ENCODE measurements around the gene SFTPA1. TPM values are rescaled to one million over a fixed set of nuclear protein-coding genes. Genes with fewer than 3 reads are reported as not detected.
"Not testable (repeated sequence)": the region's sequence is repeated elsewhere in the genome, so short reads cannot be mapped to it uniquely, and the experiment has no call there.

SFTPA1 gene
- total RNA-seq, 1 donor from 2014 or later: not detected

DNA sequence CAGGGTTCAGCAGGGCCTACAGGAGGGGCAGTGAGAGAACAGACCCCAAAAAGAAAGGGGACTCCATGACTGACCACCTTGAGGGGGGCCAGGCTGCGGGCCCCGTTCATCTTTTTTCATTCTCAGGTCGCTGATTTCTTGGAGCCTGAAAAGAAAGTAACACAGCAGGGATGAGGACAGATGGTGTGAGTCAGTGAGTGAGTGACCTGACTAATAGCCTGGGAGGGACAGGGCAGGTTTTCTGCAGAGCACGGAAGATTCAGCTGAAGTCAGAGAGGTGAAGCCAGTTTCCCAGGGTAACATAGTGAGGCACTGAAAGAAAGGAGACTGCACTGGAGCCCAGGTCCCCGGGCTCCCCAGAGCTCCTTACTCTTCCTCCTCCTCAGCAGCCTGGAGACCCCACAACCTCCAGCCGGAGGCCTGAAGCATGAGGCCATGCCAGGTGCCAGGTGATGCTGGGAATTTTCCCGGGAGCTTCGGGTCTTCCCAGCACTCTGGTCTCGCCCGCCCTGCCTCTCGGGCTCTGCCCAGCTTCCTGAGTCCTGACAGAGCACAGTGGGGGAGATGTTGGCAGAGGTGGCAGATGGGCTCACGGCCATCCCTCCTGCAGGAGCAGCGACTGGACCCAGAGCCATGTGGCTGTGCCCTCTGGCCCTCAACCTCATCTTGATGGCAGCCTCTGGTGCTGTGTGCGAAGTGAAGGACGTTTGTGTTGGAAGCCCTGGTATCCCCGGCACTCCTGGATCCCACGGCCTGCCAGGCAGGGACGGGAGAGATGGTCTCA lies 646 bp downstream of the SFTPA1 start:
- peak; percentile 4 for DNase-seq (ENCODE audit: low read depth)

DNA sequence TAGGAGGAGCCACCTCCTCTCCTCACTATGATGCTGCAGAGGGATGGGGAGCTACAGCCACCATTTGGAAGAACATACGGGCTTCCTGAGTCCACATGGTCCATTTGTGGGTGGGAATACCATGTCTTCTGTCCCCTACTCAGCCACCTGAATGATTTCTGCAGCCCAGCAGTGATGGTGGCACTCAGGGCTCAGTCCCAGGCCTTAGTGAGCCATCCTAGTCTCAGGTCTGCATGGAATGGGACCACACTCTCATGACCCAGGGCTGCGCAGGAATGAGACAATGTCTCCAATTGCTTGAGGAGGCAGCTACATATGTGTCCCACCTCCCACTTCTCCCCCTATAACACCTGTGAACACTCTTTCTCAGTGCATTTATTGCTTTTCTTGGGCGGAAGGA lies 4.8 kb downstream of the SFTPA1 start:
- no peak for DNase-seq (ENCODE audit: low read depth)

DNA sequence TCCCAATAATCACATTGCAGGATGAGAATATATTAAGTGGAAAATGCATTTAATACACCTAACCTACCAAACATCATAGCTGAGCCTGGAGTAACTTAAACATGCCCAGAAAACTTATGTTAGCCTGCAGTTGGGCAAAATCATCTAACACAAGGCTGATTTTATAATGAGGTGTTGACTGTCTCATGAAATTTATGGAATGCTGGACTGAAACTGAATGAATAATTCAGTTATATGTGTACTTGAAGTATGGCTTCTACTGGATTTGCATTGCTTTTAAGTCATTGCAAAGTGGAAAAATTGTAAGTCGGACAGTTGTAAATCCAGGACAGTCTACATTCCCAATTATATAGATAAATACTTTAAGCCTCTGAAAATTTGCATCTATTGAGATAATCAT lies 5.4 kb downstream of the SFTPA1 start:
- no peak for DNase-seq (ENCODE audit: low read depth)

DNA sequence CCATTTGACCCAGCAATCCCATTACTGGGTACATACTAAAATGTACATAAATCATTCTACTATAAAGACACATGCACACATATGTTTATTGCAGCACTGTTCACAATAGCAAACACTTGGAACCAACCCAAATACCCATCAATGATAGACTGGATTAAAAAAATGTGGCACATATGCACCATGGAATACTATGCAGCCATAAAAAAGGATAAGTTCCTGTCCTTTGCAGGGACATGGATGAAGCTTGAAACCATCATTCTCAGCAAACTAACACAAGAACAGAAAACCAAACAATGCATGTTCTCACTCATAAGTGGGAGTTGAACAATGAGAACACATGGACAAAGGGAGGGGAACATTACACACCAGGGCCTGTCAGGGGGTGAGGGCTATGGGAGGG lies 12.9 kb downstream of the SFTPA1 start:
- not testable (repeated sequence) for DNase-seq (ENCODE audit: low read depth)

DNA sequence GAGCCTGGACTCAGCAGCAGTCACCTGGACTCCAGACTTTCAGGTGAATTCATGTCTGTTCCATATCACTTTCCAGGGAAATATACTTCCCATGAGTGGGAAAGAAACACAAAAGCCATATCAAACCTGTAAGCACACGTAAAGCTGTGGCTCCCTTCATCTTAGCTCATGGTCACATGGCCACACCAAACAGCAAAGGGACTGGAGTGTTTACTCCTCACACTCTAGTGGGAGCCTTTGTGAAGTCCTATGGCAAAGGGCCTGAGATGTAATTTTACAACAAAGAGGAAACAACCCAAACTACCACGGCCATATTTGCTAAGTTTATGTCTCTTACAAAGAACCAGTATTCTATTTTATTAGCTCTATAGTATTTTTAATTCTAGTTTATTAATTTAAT lies 16.3 kb downstream of the SFTPA1 start:
- DNase-seq (ENCODE audit: low read depth): no peak

DNA sequence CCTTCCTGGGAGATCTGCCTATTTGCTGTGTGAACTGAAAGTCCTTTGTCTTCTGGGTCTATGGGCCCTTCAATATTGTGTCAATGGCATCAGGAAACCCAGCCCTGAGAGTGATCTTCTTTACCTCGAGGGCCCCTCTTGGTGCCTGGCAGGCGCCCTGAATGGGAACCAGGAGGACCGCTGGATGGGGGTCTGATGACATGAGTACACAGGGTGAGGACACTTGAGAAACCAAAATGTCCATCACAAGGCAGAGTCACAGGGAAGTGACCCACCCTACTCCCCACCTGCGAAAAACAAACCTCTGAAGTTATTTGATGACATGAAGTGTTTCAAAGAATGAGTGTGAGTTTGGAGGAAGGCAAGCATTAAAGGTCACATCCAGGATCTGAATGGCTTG lies 17.3 kb downstream of the SFTPA1 start:
- no peak for DNase-seq (ENCODE audit: low read depth)

DNA sequence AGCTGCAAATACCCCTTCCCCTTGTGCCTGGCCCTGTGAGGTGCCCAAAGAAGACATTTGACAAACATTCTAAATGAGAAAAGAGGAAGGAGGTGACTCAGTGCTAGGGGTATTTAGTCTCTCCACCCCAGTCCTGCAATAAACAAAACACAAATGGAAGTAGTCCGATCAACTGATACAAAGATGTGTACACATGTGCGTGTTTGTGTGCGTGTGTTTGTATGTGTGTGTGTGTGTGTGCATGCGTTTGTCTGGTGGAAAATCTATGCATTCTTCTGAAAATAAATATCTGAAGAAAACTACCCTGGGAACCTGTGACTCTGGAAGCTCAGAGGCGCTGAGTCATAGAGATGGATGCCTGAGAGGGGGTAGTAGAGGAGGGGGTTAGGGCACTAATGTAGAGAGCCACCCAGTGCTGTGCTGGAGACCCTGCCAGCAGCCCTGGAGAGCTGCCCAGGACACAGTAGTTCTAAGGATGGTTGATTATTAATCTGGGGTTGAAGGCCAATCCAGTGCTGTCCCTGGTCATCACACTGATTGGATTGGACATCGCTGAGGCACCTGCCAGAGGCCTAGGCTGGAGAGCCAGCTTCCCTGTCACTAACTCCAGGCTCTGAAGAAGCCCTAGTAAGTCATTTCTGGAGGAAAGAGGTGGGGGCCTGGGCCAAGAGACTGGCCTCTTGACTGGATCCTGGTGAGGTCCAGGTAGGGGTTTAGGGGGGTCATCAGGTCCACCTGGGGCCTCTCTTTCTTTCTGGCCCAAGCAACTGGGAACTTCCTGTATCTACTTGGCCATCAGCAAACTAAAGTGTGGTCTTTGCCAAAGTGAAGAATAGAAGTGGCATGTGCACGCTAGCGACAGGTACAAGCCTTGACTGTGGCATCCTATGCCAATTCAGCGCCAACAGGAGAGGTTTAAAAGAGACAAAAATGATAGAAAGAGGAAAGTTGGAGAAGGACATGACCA lies 18.5 kb downstream of the SFTPA1 start:
- DNase-seq (ENCODE audit: low read depth): no peak

DNA sequence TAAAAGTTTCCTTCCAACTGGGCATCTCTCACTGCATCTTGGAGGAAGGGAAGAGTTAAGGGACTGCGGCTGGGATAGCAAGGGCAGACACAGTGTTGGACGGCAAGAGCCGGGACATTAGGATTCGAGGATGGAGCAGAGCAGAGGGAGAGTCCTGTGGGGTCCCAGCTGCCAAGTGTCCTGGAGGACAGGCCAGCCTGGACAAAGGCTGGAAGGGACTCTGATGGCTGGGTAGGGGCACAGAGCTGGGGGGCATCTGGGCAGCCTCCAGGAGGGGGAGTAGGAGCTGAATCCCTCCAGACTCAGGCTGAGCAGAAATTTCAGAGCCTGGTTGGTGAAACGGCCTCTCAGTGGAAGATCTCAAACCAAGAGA lies 19.2 kb downstream of the SFTPA1 start:
- DNase-seq (ENCODE audit: low read depth): no peak

DNA sequence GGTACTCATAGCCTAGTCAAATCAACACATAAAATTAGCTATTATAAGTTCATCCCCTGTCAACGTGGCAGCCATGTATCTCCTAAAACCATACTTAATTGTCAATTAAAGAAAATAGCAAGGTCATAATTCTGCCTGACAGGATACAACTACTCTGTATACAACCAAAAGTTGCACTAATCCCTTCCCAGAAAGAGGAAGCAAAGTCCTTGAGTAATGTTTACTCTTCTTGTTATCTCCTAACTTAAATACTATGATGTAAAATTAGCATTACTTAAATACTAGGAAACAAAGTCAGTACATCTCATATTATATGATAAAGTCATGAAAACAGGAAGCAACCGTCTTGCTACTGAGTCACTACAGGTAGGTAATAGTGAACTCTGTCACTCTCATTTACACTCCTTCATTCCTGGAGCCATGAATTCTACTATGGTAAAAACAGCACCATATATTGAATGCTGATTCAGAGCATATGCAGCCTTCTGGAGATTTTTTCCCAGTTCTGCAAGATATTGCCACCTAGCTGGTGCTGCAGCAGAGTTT lies 26.0 kb downstream of the SFTPA1 start:
- not testable (repeated sequence) for DNase-seq (ENCODE audit: low read depth)

DNA sequence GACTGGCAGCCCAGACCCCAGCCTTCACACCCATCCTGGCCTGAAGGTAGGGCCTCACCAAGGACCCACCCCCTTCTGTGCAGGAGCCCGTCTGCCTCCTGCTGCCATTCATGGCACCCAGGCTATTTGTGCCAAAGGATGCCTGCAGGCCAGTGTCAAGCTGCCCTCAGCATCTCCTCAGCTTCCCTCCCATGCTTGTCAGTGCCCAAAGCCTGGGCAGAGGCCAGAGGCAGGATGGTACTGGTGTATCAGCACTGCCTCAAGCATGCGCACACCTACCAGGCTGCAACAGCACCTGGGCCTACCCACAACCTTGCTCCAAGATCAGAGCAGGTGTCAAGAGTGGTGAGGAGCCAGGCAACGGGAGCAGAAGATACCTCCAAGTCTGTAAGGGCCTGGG lies 27.6 kb downstream of the SFTPA1 start:
- no peak for DNase-seq (ENCODE audit: low read depth)

DNA sequence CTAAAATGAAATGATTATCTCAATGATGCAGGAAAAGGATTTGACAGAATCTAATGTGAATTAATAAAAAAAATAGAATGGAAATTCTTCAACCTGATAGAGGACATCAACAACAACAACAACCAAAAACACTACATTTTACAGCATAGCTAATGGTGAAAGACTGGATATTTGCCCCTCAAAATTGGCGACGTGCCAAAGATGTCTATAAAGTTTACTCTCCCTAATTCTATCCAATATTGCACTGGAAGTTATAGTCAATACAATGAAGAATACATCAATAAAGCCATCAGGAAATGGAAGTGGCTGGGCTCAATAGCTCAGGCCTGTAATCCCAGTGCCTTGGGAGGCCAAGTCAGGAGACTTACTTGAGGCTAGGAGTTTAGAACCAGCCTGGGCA lies 42.0 kb downstream of the SFTPA1 start:
- DNase-seq (ENCODE audit: low read depth): not testable (repeated sequence)

DNA sequence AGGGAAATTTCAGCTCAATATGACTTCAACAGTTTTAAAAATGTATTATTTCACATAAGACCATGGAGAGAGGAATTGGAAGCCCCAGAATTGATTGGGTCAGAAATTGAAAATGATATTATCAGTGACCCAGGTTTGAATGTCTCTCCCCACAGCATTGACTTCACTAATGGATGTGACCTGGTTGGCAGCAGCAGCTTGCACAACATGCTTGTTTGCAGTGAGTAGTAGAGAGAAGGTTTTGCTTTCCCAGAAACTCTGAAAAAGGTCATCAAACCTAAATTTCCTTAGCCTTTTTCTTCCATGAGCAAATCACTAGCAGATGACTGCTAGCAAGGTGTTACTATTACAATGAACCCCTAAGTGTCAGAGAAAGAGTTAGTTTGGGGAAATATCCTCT lies 52.5 kb downstream of the SFTPA1 start:
- DNase-seq (ENCODE audit: low read depth): not testable (repeated sequence)

DNA sequence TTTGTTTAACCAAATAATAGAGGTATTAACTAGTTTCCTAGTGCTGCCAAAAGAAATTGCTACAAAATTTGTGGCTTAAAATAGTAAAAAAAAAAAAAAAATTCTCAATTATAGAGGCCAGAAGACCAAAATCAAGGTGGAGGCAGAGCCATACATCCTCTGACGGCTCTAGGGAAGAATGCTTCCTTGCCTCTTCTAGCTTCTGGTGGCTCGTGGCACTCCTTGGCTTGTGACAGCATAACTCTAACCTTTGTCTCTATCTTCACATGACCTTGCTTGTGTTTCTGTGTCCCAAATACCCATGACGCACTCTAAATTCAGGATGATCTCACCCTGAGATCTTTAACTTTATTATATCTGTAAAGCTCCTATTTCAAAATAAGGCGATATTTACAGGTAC lies 53.9 kb downstream of the SFTPA1 start:
- DNase-seq (ENCODE audit: low read depth): not testable (repeated sequence)

Other genes with a start within 250 kb of the SFTPA1 start
- 0.87 and 6.3 TPM in 2 replicates for gene ZCCHC24, start 165.3 kb upstream of the SFTPA1 start, total RNA-seq
- 0.35 and 0.52 TPM in 2 replicates for gene EIF5AL1, start 98.4 kb upstream of the SFTPA1 start, total RNA-seq
- gene SFTPA2, start 50.5 kb upstream of the SFTPA1 start, total RNA-seq: not detected in 2 replicates
- gene NUTM2B, start 92.3 kb downstream of the SFTPA1 start, total RNA-seq: 0.85 TPM in 1 of 2 replicates, not detected in the other
- gene NUTM2E, start 215.8 kb downstream of the SFTPA1 start, total RNA-seq: not detected in 2 replicates